Ammon's horn (tissue), 1 donor: ENCODE data around the gene TTC31.

Source experiments
- DNase-seq: peaks from one replicate; pipeline ENCODE4 v3.0.0-alpha.2; 2016; ENCODE audit warnings: low spot score

The TTC31 gene

GRCh38 chr2:74504591-74504990 is 21.7 kb downstream of the TTC31 start:
- no peak for DNase-seq

GRCh38 chr2:74505448-74506246 is 22.8 kb downstream of the TTC31 start:
- no peak for DNase-seq

- peak; percentile 99 for DNase-seq
Measured at GRCh38 chr2:74507145-74507925, 24.5 kb downstream of the TTC31 start, which contains the start of gene PCGF1. Gene PCGF1 (minus strand): TSS chr2:74507695. CDS start chr2:74507668, 27 bp downstream.

GRCh38 chr2:74507926-74508520 is 25.1 kb downstream of the TTC31 start:
- peak; percentile 59 for DNase-seq

- DNase-seq, result no peak
Measured at GRCh38 chr2:74510272-74510671, 27.4 kb downstream of the TTC31 start.

- DNase-seq, result no peak
Measured at GRCh38 chr2:74511104-74511989, 28.5 kb downstream of the TTC31 start.

GRCh38 chr2:74512744-74513604 is 30.1 kb downstream of the TTC31 start:
- DNase-seq, result no peak

GRCh38 chr2:74513605-74514367 is 30.9 kb downstream of the TTC31 start:
- DNase-seq, result no peak

- no peak for DNase-seq
Measured at GRCh38 chr2:74514368-74515270, 31.7 kb downstream of the TTC31 start, which contains the start of gene TLX2. Gene TLX2 (plus strand): TSS chr2:74514450. CDS start chr2:74514807, 357 bp downstream.

GRCh38 chr2:74515271-74515980 is 32.5 kb downstream of the TTC31 start:
- DNase-seq, result no peak

GRCh38 chr2:74515981-74516633 is 33.2 kb downstream of the TTC31 start:
- DNase-seq, result peak; percentile 29

GRCh38 chr2:74516650-74517049 is 33.8 kb downstream of the TTC31 start:
- no peak for DNase-seq

GRCh38 chr2:74522516-74522915 is 39.6 kb downstream of the TTC31 start:
- no peak for DNase-seq

- no peak for DNase-seq
Measured at GRCh38 chr2:74524005-74524404, 41.1 kb downstream of the TTC31 start.

- DNase-seq, result no peak
Measured at GRCh38 chr2:74524955-74525716, 42.3 kb downstream of the TTC31 start.

GRCh38 chr2:74525717-74526648 is 43.1 kb downstream of the TTC31 start, which contains the start of gene DQX1:
Gene DQX1 (minus strand): TSS chr2:74526231. CDS start chr2:74525729, 502 bp downstream.
- peak; percentile 39 for DNase-seq
